DMS53 treated with DMSO at 0.1 percent for 48 hours (cell line): ENCODE measurements around the gene GLTP.
A peak's percentile ranks its signal among the peaks of the same experiment; 100 is the strongest.
"Not testable (repeated sequence)": the region's sequence is repeated elsewhere in the genome, so short reads cannot be mapped to it uniquely, and the experiment has no call there.

Experiments
- DNase-seq: peaks from one replicate; lab custom pipeline; 2025; ENCODE audit not compliant: unreplicated experiment; lab: John Stamatoyannopoulos, UW

GLTP gene

GRCh38 chr12:109878247-109878625, 2.1 kb downstream of the GLTP start:
- DNase-seq: no peak

GRCh38 chr12:109877504-109878246, 2.7 kb downstream of the GLTP start:
- no peak for DNase-seq

- no peak for DNase-seq
Measured at GRCh38 chr12:109876406-109876805, 3.9 kb downstream of the GLTP start.

GRCh38 chr12:109875572-109876131, 4.7 kb downstream of the GLTP start:
- peak; percentile 39 for DNase-seq

DNA sequence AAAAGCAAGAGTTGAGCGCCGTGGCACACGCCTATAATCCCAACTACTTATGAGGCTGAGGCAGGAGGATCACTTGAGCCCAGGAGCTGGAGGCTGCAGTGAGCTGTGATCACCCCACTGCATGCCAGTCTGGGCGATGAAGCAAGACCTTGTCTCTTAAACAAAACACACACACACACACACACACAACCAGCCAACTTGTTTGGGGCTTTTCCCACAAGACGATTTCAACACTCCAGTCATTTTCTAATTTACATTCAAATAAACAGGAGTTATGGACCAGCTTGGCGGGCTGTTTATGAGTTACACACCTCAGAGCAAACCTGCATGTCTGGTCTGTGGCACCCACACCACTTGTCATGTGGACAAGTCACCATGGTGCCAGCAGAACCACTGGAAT, 6.7 kb downstream of the GLTP start:
- DNase-seq: no peak

DNA sequence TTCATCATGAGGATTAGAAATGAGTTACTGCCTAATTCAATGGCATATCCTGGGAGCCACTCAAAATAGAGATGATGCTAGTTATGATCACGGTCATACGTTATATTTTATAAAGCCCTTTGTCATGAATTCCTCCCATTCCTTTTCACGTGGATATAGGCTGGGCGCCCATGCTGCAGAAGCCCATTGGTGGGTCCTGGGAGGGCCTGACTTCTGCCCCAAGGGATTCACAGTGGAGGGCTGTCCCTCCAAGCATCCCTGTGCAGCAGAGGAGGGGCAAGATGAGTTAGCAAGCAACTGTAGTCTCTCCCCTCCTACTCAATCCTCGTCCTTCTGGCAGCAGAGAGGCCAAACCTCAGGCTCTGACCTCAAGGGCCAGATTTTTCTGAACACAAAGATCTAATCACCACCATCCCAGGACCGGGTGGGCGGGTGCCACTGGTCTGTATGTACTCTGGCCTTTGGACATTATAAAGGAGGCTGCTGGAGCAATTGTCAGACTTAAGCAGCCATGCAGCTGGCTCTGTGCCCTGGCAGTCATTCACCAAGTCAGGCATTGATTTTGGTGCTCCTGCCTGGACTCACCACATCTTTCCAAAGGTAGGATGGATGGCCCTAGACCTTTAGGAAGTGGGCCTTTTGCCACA, 8.6 kb downstream of the GLTP start:
- no peak for DNase-seq

GRCh38 chr12:109870648-109871047, 9.7 kb downstream of the GLTP start:
- DNase-seq: no peak

- no peak for DNase-seq
Measured at GRCh38 chr12:109868182-109869051, 11.9 kb downstream of the GLTP start.

DNA sequence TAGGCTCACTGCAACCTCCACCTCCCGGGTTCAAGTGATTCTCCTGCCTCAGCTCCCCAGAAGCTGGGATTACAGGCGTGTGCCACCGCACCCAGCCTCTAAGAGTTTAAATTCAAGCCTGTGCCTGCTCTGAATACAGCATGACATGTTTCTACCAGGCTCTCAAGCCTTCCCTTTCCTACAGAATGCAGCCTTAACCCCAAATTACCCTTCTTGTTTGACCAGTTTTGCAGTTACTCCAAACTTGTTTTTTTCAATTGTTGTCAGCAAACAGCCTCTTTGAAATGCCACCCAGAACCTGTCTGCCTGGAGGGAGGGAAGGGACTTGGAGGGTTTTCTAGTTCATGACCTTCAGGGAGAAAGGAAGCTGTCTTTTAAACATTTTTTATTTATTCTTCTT, 15.4 kb downstream of the GLTP start:
- peak; percentile 47 for DNase-seq

DNA sequence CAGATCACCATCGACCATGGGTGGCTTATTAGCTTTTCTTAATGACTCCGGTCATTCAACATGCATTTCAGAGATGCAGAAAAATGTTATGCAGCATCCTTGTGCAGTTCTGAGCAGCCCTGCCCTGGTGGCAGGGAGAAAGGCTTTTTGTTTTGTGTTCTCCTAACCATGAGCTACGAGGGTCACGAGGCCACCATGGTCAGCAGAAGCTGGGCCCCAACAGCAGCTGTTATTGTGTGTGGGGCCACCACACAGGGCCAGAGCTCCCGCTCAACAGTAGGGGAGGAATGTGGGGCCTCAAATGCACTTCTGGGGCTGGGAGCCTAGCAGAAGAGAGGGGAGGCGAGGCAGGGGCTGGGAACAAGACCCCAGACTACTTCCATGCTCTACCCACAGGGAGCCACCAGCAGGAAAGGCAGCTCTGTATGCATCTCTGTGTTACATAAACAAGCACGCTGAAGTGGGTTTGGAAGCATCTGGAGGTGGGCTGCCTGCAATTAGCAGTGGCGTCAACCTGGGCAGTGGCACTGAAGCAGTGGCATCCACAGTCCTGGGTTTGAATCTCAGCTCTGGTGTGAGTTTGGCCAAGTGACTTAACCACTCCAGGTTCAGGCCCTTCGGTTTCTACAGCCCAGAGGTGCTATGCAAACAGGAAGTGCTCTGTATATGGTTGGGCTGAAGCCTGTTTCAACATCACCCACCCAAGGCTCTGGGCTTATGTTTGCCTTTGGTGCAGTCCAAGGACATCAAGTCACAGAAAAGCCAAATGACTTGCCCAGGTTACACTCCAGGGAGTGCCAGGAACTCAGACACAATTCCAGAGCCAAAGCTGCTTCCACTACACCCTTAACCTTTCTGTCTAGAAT, 16.3 kb downstream of the GLTP start:
- peak; percentile 35 for DNase-seq

DNA sequence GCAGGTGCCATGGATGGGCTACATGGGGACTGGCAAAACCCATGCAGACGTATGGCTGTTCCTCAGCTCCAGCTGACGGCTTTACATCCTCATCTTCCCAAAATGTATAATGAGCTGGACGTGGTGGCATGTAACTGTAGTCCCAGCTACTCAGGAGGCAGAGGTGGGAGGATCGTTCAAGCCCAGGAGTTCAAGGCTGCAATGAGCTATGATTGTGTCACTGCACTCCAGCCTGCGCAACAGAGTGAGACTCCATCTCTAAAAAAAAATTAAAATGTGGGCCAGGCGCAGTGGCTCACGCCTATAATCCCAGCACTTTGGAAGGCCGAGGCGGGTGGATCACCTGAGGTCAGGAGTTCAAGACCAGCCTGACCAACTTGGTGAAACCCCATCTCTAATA, 17.9 kb downstream of the GLTP start:
- not testable (repeated sequence) for DNase-seq

GRCh38 chr12:109861689-109862314, 18.5 kb downstream of the GLTP start:
- no peak for DNase-seq

DNA sequence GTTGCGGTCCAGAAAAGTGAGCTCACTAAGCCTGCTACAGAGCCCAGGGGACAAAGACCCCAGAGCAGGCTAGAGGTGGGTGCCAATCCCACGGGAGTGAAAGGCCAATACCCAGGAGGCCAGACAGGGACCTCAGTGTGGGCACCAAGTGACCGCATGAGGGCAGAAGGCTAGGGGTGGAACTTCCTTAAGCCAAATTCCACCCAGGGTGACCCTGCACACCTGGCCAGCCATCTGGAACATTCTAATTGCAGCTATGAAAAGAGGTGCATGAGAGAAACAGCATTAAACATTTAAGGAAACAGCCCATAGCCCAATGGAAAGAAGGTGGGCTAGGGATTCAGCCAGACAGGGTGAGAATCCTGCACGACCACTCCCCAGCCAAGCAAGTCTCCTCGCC, 19.4 kb downstream of the GLTP start:
- no peak for DNase-seq

GRCh38 chr12:109858764-109859163, 21.6 kb downstream of the GLTP start:
- no peak for DNase-seq

- DNase-seq: no peak
Measured at GRCh38 chr12:109857715-109858114, 22.6 kb downstream of the GLTP start.

DNA sequence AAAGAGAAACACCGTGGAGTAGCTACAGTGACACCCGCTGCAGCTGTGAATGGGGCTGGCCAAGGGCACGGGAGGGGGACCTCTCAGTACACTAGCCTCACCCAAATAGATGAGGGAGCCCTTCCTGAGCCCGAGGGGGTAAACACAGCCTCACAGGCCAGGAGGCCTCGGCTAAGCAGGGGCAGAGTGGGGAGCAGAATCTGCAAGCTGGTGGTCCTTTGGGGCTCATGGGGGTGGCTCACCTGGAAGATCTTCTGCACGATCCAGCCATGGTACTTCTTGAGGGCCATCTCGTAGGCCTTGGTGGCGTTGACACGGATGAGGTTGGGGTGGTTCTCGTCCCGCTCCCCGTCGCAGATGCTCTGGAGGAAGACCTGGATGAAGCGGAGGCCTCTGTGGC, 25.0 kb downstream of the GLTP start:
- no peak for DNase-seq

GRCh38 chr12:109850518-109850917, 29.8 kb downstream of the GLTP start:
- not testable (repeated sequence) for DNase-seq

- no peak for DNase-seq
Measured at GRCh38 chr12:109847142-109847735, 33.1 kb downstream of the GLTP start.

GRCh38 chr12:109845824-109846205, 34.5 kb downstream of the GLTP start:
- no peak for DNase-seq
